GM18519 (cell line): ENCODE data around the gene DYNC1I1.
A peak's percentile ranks its signal among the peaks of the same experiment; 100 is the strongest.

ENCODE experiments used
- ATAC-seq: cut with Tn5 transposase; IDR thresholded peaks from one replicate; pipeline ENCODE4 v1.9.1; 2021; ENCODE audit warnings: mild to moderate bottlenecking, moderate library complexity; ENCODE audit not compliant: unreplicated experiment, low FRiP score

DYNC1I1 gene

GRCh38 chr7:96061009-96061408 lies 288.7 kb downstream of the DYNC1I1 start:
- no peak for ATAC-seq

- no peak for ATAC-seq
Observed at GRCh38 chr7:96061844-96062243, 289.5 kb downstream of the DYNC1I1 start.

GRCh38 chr7:96067321-96067720 lies 295.0 kb downstream of the DYNC1I1 start:
- ATAC-seq, result no peak

GRCh38 chr7:96069401-96069800 lies 297.0 kb downstream of the DYNC1I1 start:
- no peak for ATAC-seq

GRCh38 chr7:96074871-96075270 lies 302.5 kb downstream of the DYNC1I1 start:
- ATAC-seq, result no peak

GRCh38 chr7:96075510-96076349 lies 303.4 kb downstream of the DYNC1I1 start:
- peak; percentile 76 for ATAC-seq

GRCh38 chr7:96076350-96076707 lies 304.0 kb downstream of the DYNC1I1 start:
- ATAC-seq, result no peak

GRCh38 chr7:96080027-96080426 lies 307.7 kb downstream of the DYNC1I1 start:
- no peak for ATAC-seq

- no peak for ATAC-seq
Observed at GRCh38 chr7:96084881-96085553, 312.7 kb downstream of the DYNC1I1 start.

- no peak for ATAC-seq
Observed at GRCh38 chr7:96085953-96086352, 313.6 kb downstream of the DYNC1I1 start.

GRCh38 chr7:96088579-96088978 lies 316.2 kb downstream of the DYNC1I1 start:
- ATAC-seq, result no peak

GRCh38 chr7:96089511-96089910 lies 317.2 kb downstream of the DYNC1I1 start:
- ATAC-seq, result no peak

- ATAC-seq, result no peak
Observed at GRCh38 chr7:96090756-96091155, 318.4 kb downstream of the DYNC1I1 start.

- no peak for ATAC-seq
Observed at GRCh38 chr7:96093435-96093834, 321.1 kb downstream of the DYNC1I1 start.

- ATAC-seq, result no peak
Observed at GRCh38 chr7:96097835-96098234, 325.5 kb downstream of the DYNC1I1 start.

GRCh38 chr7:96100737-96101136 lies 328.4 kb downstream of the DYNC1I1 start:
- no peak for ATAC-seq

- no peak for ATAC-seq
Observed at GRCh38 chr7:96102096-96102811, 329.9 kb downstream of the DYNC1I1 start.

GRCh38 chr7:96104984-96105383 lies 332.6 kb downstream of the DYNC1I1 start:
- no peak for ATAC-seq

- no peak for ATAC-seq
Observed at GRCh38 chr7:96111405-96111804, 339.1 kb downstream of the DYNC1I1 start.

GRCh38 chr7:96114190-96114589 lies 341.8 kb downstream of the DYNC1I1 start:
- ATAC-seq, result no peak

GRCh38 chr7:96116173-96116572 lies 343.8 kb downstream of the DYNC1I1 start:
- no peak for ATAC-seq
